OCI-LY7 (cell line): Measurements from ENCODE around the gene OR4D2. TPM values are rescaled to one million over a fixed set of nuclear protein-coding genes. Genes with fewer than 3 reads are reported as not detected.

Experiments
- Bru-seq: library from RNA; stranded (reverse); fragments of 400-500 nt; gene quantifications from one replicate; lab custom pipeline; 2021; lab: Mats Ljungman, UMichigan
- BruChase-seq, 2 experiments: library from RNA; stranded (reverse); fragments of 400-500 nt; gene quantifications; one replicate each; lab custom pipeline; 2021; lab: Mats Ljungman, UMichigan
- BruUV-seq: library from RNA; stranded (reverse); fragments of 400-500 nt; replicated peaks from 2 replicates; lab custom pipeline; 2021; lab: Mats Ljungman, UMichigan
- CTCF ChIA-PET: fragments of 300-600 bp; sonication (Branson Sonifier 250); formaldehyde crosslinking; loops from one replicate; lab custom pipeline; 2022; ENCODE audit warnings: antibody characterized with exemption; ENCODE audit not compliant: unreplicated experiment; lab: Charles Lee
- POLR2A ChIA-PET: fragments of 300-600 bp; sonication (Branson Sonifier 250); formaldehyde crosslinking; loops from one replicate; lab custom pipeline; 2022; ENCODE audit warnings: antibody characterized with exemption; lab: Charles Lee
- DNase-seq: peaks from one replicate; pipeline ENCODE4 v3.0.0-alpha.2; 2015; ENCODE audit warnings: low spot score
- H2AFZ ChIP-seq: fragments of 200-600 bp; sonication (generic), shearing (Covaris generic); 2 replicates; pipeline ENCODE4 v1.6.1; 2014; ENCODE audit warnings: mild to moderate bottlenecking, antibody characterized with exemption, low read length, moderate library complexity
- H3K27ac ChIP-seq: fragments of 200-600 bp; sonication (generic); 2 replicates; pipeline ENCODE4 v1.5.1; 2014; ENCODE audit warnings: mixed run types, low read depth, mild to moderate bottlenecking, moderate library complexity, low read length, inconsistent platforms; ENCODE audit not compliant: poor library complexity, severe bottlenecking
- H3K36me3 ChIP-seq: fragments of 200-600 bp; sonication (generic); 2 replicates; pipeline ENCODE4 v1.6.1; 2014; ENCODE audit warnings: mild to moderate bottlenecking, antibody characterized with exemption, low read length, moderate library complexity, mixed read lengths; ENCODE audit not compliant: insufficient read depth
- H3K4me1 ChIP-seq: fragments of 200-600 bp; sonication (generic); 2 replicates; pipeline ENCODE4 v1.5.1; 2014; ENCODE audit warnings: mild to moderate bottlenecking, low read length; ENCODE audit not compliant: insufficient read depth, poor library complexity, severe bottlenecking
- H3K4me2 ChIP-seq: fragments of 200-600 bp; sonication (generic); 2 replicates; pipeline ENCODE4 v1.6.1; 2014; ENCODE audit warnings: mild to moderate bottlenecking, low read length
- H3K4me3 ChIP-seq: fragments of 200-600 bp; sonication (generic); 2 replicates; pipeline ENCODE4 v1.5.1; 2014; ENCODE audit warnings: mild to moderate bottlenecking, low read depth, low read length; ENCODE audit not compliant: poor library complexity, severe bottlenecking
- H3K79me2 ChIP-seq: fragments of 200-600 bp; sonication (generic); 2 replicates; pipeline ENCODE4 v1.6.1; 2016; ENCODE audit warnings: low read depth, mild to moderate bottlenecking, low read length, moderate library complexity, mixed read lengths; ENCODE audit not compliant: insufficient read depth
- H3K9me2 ChIP-seq: fragments of 200-600 bp; sonication (generic); 2 replicates; pipeline ENCODE4 v1.6.1; 2016; ENCODE audit warnings: mild to moderate bottlenecking, low read length, mixed read lengths; ENCODE audit not compliant: insufficient read depth
- H3K9me3 ChIP-seq: fragments of 200-600 bp; sonication (generic); 2 replicates; pipeline ENCODE4 v1.6.1; 2014; ENCODE audit warnings: mild to moderate bottlenecking, mixed run types, low read length, mixed read lengths
- H4K20me1 ChIP-seq: fragments of 200-600 bp; sonication (generic); 2 replicates; pipeline ENCODE4 v1.6.1; 2014; ENCODE audit warnings: mild to moderate bottlenecking, antibody characterized with exemption, low read length, moderate library complexity, mixed read lengths; ENCODE audit not compliant: insufficient read depth
- EZH2phosphoT487 ChIP-seq: fragments of 200-600 bp; sonication (generic); IDR thresholded peaks from 2 replicates; pipeline ENCODE4 v1.6.1; 2018; ENCODE audit warnings: low read depth, borderline replicate concordance, mild to moderate bottlenecking, mixed run types, antibody characterized with exemption, low read length, moderate library complexity, mixed read lengths
- intact Hi-C: fragments of 100-400 bp; cut with micrococcal nuclease; formaldehyde crosslinking; loops from one replicate; pipeline ENCODE4 v1.10.0; 2022; ENCODE audit not compliant: unreplicated experiment
- long read RNA-seq: library from polyadenylated mRNA; stranded (forward); transcript quantifications from one replicate; pipeline ENCODE4 v2.0.0, GENCODE V29; 2022
- total RNA-seq, 2 experiments: library from RNA; depleted of rRNA in 1 of 2; stranded (reverse); fragments of >200 nt in 1 of 2; shearing (Covaris generic) in 1 of 2; gene quantifications; 2 replicates each; pipeline ENCODE4 v1.2.3, GENCODE V29; 2014 to 2022
- TF ChIP-seq, protein P1 (sequence below): fragments of 200-600 bp; sonication (generic); conservative IDR thresholded peaks from 2 replicates; pipeline ENCODE4 v1.5.1; 2014; ENCODE audit warnings: mild to moderate bottlenecking, antibody characterized with exemption, low read length, moderate library complexity, mixed read lengths

OR4D2 gene
- total RNA-seq (2014; rRNA removed; shearing (Covaris generic)) (not detected in 2 replicates), total RNA-seq (2022) (not detected in 2 replicates), Bru-seq, nascent RNA (not detected), BruChase-seq, experiment 1, labeled RNA remaining after a 6-hour chase (not detected), BruChase-seq, experiment 2, labeled RNA remaining after a 2-hour chase (not detected)
- long read RNA-seq: 0 reads

GRCh38 chr17:58166682-58167081, at the start of gene OR4D2:
TSS of gene OR4D2 (plus strand) at chr17:58166982. CDS start at chr17:58169656, 2,674 bp downstream.
- no peaks in the 10 kb centered on the region for H4K20me1 ChIP-seq
- no peaks in the 10 kb centered on the region for H3K9me3 ChIP-seq
- DNase-seq: no peak
- intact Hi-C loops: no loop called here
- no peaks in the 10 kb centered on the region for H3K4me1 ChIP-seq
- H3K4me2 ChIP-seq: no peak within 1 kb of the TSS
- POLR2A ChIA-PET: interaction anchor here (0.6 kb wide), 1 partner anchor 629 kb away, joined by 3 read pairs; no protein-coding TSS in a partner anchor
- TF ChIP-seq, protein P1, sequence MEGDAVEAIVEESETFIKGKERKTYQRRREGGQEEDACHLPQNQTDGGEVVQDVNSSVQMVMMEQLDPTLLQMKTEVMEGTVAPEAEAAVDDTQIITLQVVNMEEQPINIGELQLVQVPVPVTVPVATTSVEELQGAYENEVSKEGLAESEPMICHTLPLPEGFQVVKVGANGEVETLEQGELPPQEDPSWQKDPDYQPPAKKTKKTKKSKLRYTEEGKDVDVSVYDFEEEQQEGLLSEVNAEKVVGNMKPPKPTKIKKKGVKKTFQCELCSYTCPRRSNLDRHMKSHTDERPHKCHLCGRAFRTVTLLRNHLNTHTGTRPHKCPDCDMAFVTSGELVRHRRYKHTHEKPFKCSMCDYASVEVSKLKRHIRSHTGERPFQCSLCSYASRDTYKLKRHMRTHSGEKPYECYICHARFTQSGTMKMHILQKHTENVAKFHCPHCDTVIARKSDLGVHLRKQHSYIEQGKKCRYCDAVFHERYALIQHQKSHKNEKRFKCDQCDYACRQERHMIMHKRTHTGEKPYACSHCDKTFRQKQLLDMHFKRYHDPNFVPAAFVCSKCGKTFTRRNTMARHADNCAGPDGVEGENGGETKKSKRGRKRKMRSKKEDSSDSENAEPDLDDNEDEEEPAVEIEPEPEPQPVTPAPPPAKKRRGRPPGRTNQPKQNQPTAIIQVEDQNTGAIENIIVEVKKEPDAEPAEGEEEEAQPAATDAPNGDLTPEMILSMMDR: no peak
- no peak for TF ChIP-seq EZH2phosphoT487
- no peak within 1 kb of the TSS for H3K27ac ChIP-seq
- H2AFZ ChIP-seq: no peak within 1 kb of the TSS
- H3K79me2 ChIP-seq: no peaks in the 10 kb centered on the region
- no peaks in the 10 kb centered on the region for H3K36me3 ChIP-seq
- H3K4me3 ChIP-seq: no peak within 1 kb of the TSS
- CTCF ChIA-PET: interaction anchor here (0.6 kb wide), 1 partner anchor 386 kb away, joined by 7 read pairs; no protein-coding TSS in a partner anchor
- no TSS peak for BruUV-seq
- no peaks in the 10 kb centered on the region for H3K9me2 ChIP-seq

DNA sequence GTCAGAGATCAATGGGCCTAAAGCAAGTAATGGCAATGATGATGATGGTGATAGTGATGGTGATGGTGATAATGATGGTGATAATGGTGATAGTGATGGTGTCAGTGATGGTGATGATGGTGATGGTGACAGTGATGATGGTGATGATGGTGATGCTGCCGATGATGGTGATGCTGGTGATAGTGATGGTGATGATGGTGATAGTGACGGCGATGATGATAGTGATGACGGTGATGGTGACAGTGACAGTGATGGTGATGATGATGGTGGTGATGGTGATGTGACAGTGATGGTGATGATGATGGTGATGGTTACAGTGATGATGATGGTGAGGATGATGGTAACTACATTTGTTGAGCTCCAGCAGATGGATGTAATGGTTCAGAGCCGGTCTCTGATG, 49.4 kb upstream of the OR4D2 start:
- H3K4me1 ChIP-seq: no peaks in the 10 kb centered on the region
- no peak for DNase-seq
- no peaks in the 10 kb centered on the region for H3K79me2 ChIP-seq
- H3K9me2 ChIP-seq: no peaks in the 10 kb centered on the region
- H3K4me2 ChIP-seq: no peak overlapping the region
- H2AFZ ChIP-seq: no peak overlapping the region
- no TSS peak for BruUV-seq
- no peak overlapping the region for H3K27ac ChIP-seq
- ChIA-PET CTCF (no interaction called here), POLR2A (no interaction called here)
- H3K4me3 ChIP-seq: no peak overlapping the region
- no peaks in the 10 kb centered on the region for H3K9me3 ChIP-seq
- H3K36me3 ChIP-seq: no peaks in the 10 kb centered on the region
- no peaks in the 10 kb centered on the region for H4K20me1 ChIP-seq
- TF ChIP-seq, protein P1: no peak
- no peak for TF ChIP-seq EZH2phosphoT487
- intact Hi-C loops: no loop called here

DNA sequence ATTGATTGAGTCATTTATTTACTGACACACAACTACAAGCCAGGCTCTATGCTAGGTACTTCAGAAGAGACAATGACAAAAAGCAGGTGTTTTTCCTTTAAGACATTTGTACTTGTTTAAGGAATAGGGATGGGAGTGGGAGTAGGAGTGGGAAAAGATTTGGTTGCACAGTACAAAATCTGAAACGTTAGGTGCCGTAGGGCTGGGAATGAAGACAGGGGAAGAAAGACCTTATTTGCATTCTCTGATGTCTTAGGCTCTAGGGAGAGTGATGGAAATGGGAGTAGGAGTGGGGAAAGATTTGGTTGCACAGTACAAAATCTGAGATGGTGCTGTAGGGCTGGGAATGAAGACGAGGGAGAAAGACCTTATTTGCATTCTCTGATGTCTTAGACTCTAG, 47.3 kb upstream of the OR4D2 start:
- Histone ChIP-seq H3K79me2 (no peaks in the 10 kb centered on the region), H3K4me2 (no peak overlapping the region), H2AFZ (no peak overlapping the region), H3K9me2 (no peaks in the 10 kb centered on the region), H3K4me1 (no peaks in the 10 kb centered on the region), H3K36me3 (no peaks in the 10 kb centered on the region), H3K4me3 (no peak overlapping the region), H3K27ac (no peak overlapping the region), H4K20me1 (no peaks in the 10 kb centered on the region), H3K9me3 (no peaks in the 10 kb centered on the region)
- ChIA-PET POLR2A (no interaction called here), CTCF (no interaction called here)
- intact Hi-C loops: no loop called here
- TF ChIP-seq EZH2phosphoT487: no peak
- TF ChIP-seq, protein P1: no peak
- DNase-seq: no peak
- no TSS peak for BruUV-seq
